ENCODE data around the gene PREX1.

- TF ChIP-seq, protein P1, sequence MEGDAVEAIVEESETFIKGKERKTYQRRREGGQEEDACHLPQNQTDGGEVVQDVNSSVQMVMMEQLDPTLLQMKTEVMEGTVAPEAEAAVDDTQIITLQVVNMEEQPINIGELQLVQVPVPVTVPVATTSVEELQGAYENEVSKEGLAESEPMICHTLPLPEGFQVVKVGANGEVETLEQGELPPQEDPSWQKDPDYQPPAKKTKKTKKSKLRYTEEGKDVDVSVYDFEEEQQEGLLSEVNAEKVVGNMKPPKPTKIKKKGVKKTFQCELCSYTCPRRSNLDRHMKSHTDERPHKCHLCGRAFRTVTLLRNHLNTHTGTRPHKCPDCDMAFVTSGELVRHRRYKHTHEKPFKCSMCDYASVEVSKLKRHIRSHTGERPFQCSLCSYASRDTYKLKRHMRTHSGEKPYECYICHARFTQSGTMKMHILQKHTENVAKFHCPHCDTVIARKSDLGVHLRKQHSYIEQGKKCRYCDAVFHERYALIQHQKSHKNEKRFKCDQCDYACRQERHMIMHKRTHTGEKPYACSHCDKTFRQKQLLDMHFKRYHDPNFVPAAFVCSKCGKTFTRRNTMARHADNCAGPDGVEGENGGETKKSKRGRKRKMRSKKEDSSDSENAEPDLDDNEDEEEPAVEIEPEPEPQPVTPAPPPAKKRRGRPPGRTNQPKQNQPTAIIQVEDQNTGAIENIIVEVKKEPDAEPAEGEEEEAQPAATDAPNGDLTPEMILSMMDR (IDR thresholded peaks at IDR 0.05), result no peak
- no peak for TF ChIP-seq REST (IDR thresholded peaks at IDR 0.05; ENCODE audit: insufficient read depth in 1 of 2, low read depth in 2 of 2, low read length in 1 of 2)
These were observed 96.3 kb downstream of the PREX1 start for GRCh38 chr20:48731536-48731935.

All from Panc1 (cell line).